Rectal smooth muscle tissue (tissue), 1 donor: ENCODE results near the gene LZTR1.
"Not testable (repeated sequence)": the region's sequence is repeated elsewhere in the genome, so short reads cannot be mapped to it uniquely, and the experiment has no call there.

Experiments
- H3K27ac ChIP-seq: one replicate; pipeline ENCODE4 v1.7.0; 2013; ENCODE audit warnings: low read depth, low read length, inconsistent platforms
- H3K27me3 ChIP-seq: one replicate; pipeline ENCODE4 v1.7.0; 2013; ENCODE audit warnings: low read length; ENCODE audit not compliant: control insufficient read depth, insufficient read depth
- H3K36me3 ChIP-seq: one replicate; pipeline ENCODE4 v1.7.0; 2013; ENCODE audit warnings: low read length; ENCODE audit not compliant: control insufficient read depth, insufficient read depth
- H3K4me1 ChIP-seq: one replicate; pipeline ENCODE4 v1.7.0; 2013; ENCODE audit warnings: low read length; ENCODE audit not compliant: control insufficient read depth, insufficient read depth
- H3K4me3 ChIP-seq: one replicate; pipeline ENCODE4 v1.7.0; 2013; ENCODE audit warnings: low read length
- H3K9ac ChIP-seq: one replicate; pipeline ENCODE4 v1.7.0; 2013; ENCODE audit warnings: low read length

LZTR1 gene

GRCh38 chr22:20999350-21000206 is 17.5 kb downstream of the LZTR1 start:
- Histone ChIP-seq H3K4me3 (no peak overlapping the region), H3K4me1 (peaks cover 17% of the 10 kb centered on the region), H3K27ac (no peak overlapping the region), H3K9ac (no peak overlapping the region), H3K27me3 (no peaks in the 10 kb centered on the region), H3K36me3 (peaks cover 18% of the 10 kb centered on the region)

- Histone ChIP-seq H3K4me3 (peak overlapping the region; percentile 79), H3K27ac (peak overlapping the region; percentile 98), H3K36me3 (peaks cover 18% of the 10 kb centered on the region), H3K27me3 (no peaks in the 10 kb centered on the region), H3K4me1 (peaks cover 17% of the 10 kb centered on the region), H3K9ac (peak overlapping the region; percentile 63)
Measured at GRCh38 chr22:21000207-21000986, 18.3 kb downstream of the LZTR1 start.

DNA sequence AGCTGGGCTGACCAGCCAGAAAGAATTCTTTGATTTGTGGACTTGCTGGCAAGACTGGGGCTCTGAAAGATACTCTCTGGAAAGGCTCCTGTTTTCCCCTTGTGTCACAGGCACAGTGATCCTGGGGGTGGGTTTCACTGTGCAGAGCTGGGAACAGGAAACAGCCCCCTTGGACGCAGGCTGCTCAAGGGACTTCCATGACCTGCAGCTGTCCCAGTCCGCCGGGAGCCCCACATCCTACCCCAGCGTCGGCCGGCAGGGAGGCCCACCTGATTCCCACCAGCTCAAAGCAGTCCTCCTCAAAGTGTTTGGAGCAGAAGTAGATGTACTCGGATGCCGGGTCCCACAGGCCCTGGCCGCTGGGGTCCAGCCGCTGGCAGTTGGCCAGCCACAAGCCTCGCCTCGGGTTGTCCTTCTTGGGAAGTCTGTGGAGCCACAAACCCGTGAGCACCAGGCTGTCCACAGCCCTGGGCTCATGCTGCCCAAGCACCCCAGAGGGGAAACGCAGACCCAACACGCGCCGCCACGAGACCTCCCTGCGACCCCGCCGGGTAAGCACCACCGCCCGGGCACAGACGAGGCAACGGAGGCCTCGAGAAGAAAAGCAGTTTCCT is 19.0 kb downstream of the LZTR1 start:
- Histone ChIP-seq H3K27ac (peak overlapping the region; percentile 98), H3K9ac (peak overlapping the region; percentile 63), H3K36me3 (peaks cover 18% of the 10 kb centered on the region), H3K4me3 (peak overlapping the region; percentile 79), H3K4me1 (peaks cover 17% of the 10 kb centered on the region), H3K27me3 (no peaks in the 10 kb centered on the region)

- Histone ChIP-seq H3K9ac (peak within 1 kb of the TSS; percentile 70), H3K4me1 (peaks cover 17% of the 10 kb centered on the region), H3K27ac (peak within 1 kb of the TSS; percentile 98), H3K27me3 (no peaks in the 10 kb centered on the region), H3K36me3 (peaks cover 16% of the 10 kb centered on the region), H3K4me3 (peak within 1 kb of the TSS; percentile 79)
Measured at GRCh38 chr22:21001601-21002325, 19.7 kb downstream of the LZTR1 start, which contains the start of gene THAP7. Gene THAP7, minus strand, starts transcription at chr22:21002118. Its CDS starts 207 bp downstream, at chr22:21001911.

GRCh38 chr22:21003782-21004181 is 21.7 kb downstream of the LZTR1 start:
- Histone ChIP-seq H3K9ac (no peak overlapping the region), H3K27me3 (no peaks in the 10 kb centered on the region), H3K4me1 (peaks cover 17% of the 10 kb centered on the region), H3K27ac (no peak overlapping the region), H3K36me3 (peaks cover 10% of the 10 kb centered on the region), H3K4me3 (no peak overlapping the region)

DNA sequence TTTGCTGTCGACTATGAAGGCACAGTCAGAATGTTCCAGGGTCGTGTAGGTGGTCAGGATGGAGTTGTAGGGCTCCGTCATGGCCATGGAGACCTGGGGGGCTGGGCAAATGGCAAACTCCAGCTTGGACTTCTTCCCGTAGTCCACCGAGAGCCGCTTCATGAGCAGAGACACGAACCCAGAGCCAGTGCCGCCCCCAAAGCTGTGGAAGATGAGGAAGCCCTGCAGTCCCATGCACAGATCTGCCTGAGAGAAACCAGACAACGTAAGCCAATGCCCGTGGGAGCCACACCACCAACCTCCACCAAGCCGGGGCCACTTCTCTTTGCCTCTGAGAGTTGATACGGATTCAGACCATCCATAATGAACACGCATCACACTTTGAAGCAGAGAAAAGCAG is 27.1 kb downstream of the LZTR1 start:
- not testable (repeated sequence) for H3K4me3 ChIP-seq, H3K27me3 ChIP-seq, H3K36me3 ChIP-seq, H3K4me1 ChIP-seq, H3K27ac ChIP-seq, H3K9ac ChIP-seq

- Histone ChIP-seq H3K4me1 (peaks cover 9% of the 10 kb centered on the region), H3K9ac (no peak overlapping the region), H3K4me3 (no peak overlapping the region), H3K27ac (no peak overlapping the region), H3K36me3 (no peaks in the 10 kb centered on the region), H3K27me3 (no peaks in the 10 kb centered on the region)
Measured at GRCh38 chr22:21009638-21010425, 27.7 kb downstream of the LZTR1 start.

GRCh38 chr22:21010426-21011113 is 28.5 kb downstream of the LZTR1 start:
- no peak overlapping the region for H3K4me3 ChIP-seq
- no peaks in the 10 kb centered on the region for H3K36me3 ChIP-seq
- H3K27ac ChIP-seq: no peak overlapping the region
- no peaks in the 10 kb centered on the region for H3K27me3 ChIP-seq
- H3K4me1 ChIP-seq: peaks cover 12% of the 10 kb centered on the region
- H3K9ac ChIP-seq: no peak overlapping the region

GRCh38 chr22:21012446-21013407 is 30.6 kb downstream of the LZTR1 start:
- no peak overlapping the region for H3K27ac ChIP-seq
- H3K9ac ChIP-seq: no peak overlapping the region
- H3K27me3 ChIP-seq: no peaks in the 10 kb centered on the region
- H3K4me3 ChIP-seq: no peak overlapping the region
- peaks cover 12% of the 10 kb centered on the region for H3K4me1 ChIP-seq
- H3K36me3 ChIP-seq: no peaks in the 10 kb centered on the region

DNA sequence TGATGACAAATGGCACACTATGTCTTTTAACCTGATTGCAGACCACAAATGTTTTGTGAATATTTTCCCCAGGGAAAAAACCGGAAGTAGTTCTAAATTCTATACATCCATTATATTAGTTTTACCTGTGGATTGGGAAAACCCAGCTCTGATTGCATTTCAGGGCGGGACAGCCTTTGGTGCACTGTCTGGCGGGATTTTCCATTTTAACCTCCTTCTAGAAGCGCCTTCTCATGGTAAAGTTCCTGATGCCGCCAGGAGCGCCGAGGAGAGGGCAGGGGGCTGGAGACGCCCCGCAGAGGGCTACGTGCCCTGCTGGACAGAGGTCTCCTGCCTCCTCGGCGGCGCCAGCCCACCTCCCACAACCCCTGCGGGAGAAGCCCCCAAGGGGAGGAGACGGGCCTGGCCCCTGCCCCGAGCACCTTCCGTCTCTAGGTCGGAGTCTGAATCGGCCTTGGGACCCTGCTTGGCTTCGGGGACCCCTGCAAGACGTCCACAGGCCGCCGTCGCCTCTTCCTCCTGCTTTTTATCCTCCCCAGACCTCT is 31.6 kb downstream of the LZTR1 start:
- Histone ChIP-seq H3K36me3 (no peaks in the 10 kb centered on the region), H3K4me3 (peak overlapping the region; percentile 53), H3K4me1 (peaks cover 12% of the 10 kb centered on the region), H3K27ac (peak overlapping the region; percentile 23), H3K27me3 (no peaks in the 10 kb centered on the region), H3K9ac (no peak overlapping the region)
